Amniotic epithelial cell (primary cell): ENCODE measurements around the gene SMIM29.
A peak's percentile ranks its signal among the peaks of the same experiment; 100 is the strongest.

Experiments used
- DNase-seq: peaks from one replicate; pipeline ENCODE4 v3.0.0-alpha.2; 2010; ENCODE audit warnings: low read depth

Gene SMIM29

GRCh38 chr6:34240329-34241248, 8.2 kb downstream of the SMIM29 start:
- no peak for DNase-seq

- DNase-seq = no peak
These were observed 8.9 kb downstream of the SMIM29 start for GRCh38 chr6:34239893-34240292.

GRCh38 chr6:34239500-34239825, 9.3 kb downstream of the SMIM29 start:
- DNase-seq = no peak

- DNase-seq = no peak
These were observed 10.0 kb downstream of the SMIM29 start for GRCh38 chr6:34238585-34239499.

- no peak for DNase-seq
These were observed 10.9 kb downstream of the SMIM29 start for GRCh38 chr6:34237722-34238584.

GRCh38 chr6:34237316-34237721, 11.5 kb downstream of the SMIM29 start:
- no peak for DNase-seq

- peak; percentile 65 for DNase-seq
These were observed 12.1 kb downstream of the SMIM29 start, which contains the start of gene HMGA1 for GRCh38 chr6:34236443-34237315. Gene HMGA1, plus strand, starts transcription at chr6:34236873. Its CDS starts 3,908 bp downstream, at chr6:34240781.

GRCh38 chr6:34236131-34236442, 12.7 kb downstream of the SMIM29 start:
- DNase-seq = peak; percentile 48

- peak; percentile 78 for DNase-seq
These were observed 13.3 kb downstream of the SMIM29 start for GRCh38 chr6:34235307-34236130.

- DNase-seq = no peak
These were observed 14.0 kb downstream of the SMIM29 start for GRCh38 chr6:34234667-34235306.

- no peak for DNase-seq
These were observed 14.9 kb downstream of the SMIM29 start for GRCh38 chr6:34233867-34234266.

- DNase-seq = peak; percentile 53
These were observed 15.9 kb downstream of the SMIM29 start for GRCh38 chr6:34232901-34233300.

GRCh38 chr6:34231566-34232336, 17.1 kb downstream of the SMIM29 start:
- DNase-seq = no peak

- peak; percentile 37 for DNase-seq
These were observed 18.0 kb downstream of the SMIM29 start for GRCh38 chr6:34230653-34231371.

GRCh38 chr6:34229877-34230276, 18.9 kb downstream of the SMIM29 start:
- no peak for DNase-seq

GRCh38 chr6:34227761-34228421, 20.9 kb downstream of the SMIM29 start:
- DNase-seq = peak; percentile 52

GRCh38 chr6:34226731-34227586, 21.8 kb downstream of the SMIM29 start:
- no peak for DNase-seq
